T-helper 1 cell (primary cell): Measurements from ENCODE around the gene RPH3AL.
"Not testable (repeated sequence)": the region's sequence is repeated elsewhere in the genome, so short reads cannot be mapped to it uniquely, and the experiment has no call there.

Experiments
- DNase-seq, 5 donors: peaks; one replicate each; pipeline ENCODE4 v3.0.0-alpha.2; 2012 to 2020

The RPH3AL gene

GRCh38 chr17:219696-220095 lies 132.9 kb downstream of the RPH3AL start:
- DNase-seq: no peak

- no peak for DNase-seq
Observed at GRCh38 chr17:218432-219110, 134.0 kb downstream of the RPH3AL start.

DNA sequence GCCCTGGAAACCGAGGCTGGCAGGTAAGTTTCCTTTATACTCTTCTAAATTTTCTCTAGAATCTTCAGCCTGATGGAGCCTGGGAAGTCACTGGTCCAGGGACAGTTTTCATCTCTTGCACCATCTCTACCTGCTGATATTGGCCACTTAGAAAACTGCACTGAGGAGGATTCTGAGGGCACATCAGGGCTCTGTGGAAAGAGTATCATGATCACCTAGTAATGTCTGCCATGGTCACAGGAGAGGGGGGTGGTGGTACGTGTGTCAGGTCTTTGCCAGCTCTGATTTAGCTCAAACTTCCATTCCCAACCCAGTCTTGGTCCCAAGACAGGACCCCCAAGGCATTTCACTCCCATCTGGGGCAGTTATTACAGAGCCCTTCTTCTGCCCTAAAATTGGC lies 136.0 kb downstream of the RPH3AL start:
- no peak for DNase-seq

- not testable (repeated sequence) for DNase-seq
Observed at GRCh38 chr17:215563-216478, 136.8 kb downstream of the RPH3AL start.

GRCh38 chr17:214881-215331 lies 137.7 kb downstream of the RPH3AL start:
- no peak for DNase-seq

- DNase-seq: no peak
Observed at GRCh38 chr17:213286-214105, 139.1 kb downstream of the RPH3AL start.

GRCh38 chr17:210402-210801 lies 142.2 kb downstream of the RPH3AL start:
- DNase-seq: no peak

DNA sequence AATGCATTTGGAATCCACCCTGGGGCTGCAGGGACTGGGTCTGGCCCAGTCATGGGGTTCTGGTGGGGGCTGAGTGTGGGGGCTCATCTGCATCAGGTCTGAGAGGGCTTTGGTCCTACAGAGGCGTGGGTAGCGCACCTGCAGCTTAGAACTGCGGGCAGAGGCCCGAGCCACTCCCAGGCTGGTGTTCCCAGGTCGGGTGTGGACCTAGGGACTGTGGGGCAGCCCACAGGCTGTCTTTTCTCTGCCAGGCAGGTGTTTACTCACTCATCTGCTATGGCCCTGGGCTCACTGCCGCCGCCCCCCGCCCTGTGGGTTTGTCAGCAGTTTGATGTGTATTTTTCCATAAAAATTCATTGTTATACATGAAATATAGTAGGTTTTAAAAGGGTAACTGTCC lies 144.2 kb downstream of the RPH3AL start:
- DNase-seq: no peak

DNA sequence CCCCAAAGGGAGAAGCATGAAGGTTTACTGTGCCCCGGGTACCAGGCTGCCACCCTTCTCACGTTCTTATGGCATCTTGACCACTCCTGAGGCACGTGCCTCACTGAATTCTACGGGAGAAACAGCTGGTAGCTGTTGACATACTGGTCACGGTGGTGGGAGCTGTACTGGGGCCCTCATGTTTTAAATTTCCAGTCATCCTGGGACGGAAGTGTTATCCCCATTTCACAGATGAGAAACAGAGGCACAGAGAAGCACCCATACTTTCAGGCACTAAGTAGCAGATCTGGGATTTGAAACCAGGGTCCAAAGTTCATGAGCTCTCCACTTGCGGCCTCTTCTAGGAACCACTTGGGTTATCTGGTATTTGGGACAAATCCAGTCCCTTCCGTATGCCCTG lies 144.8 kb downstream of the RPH3AL start:
- no peak for DNase-seq

DNA sequence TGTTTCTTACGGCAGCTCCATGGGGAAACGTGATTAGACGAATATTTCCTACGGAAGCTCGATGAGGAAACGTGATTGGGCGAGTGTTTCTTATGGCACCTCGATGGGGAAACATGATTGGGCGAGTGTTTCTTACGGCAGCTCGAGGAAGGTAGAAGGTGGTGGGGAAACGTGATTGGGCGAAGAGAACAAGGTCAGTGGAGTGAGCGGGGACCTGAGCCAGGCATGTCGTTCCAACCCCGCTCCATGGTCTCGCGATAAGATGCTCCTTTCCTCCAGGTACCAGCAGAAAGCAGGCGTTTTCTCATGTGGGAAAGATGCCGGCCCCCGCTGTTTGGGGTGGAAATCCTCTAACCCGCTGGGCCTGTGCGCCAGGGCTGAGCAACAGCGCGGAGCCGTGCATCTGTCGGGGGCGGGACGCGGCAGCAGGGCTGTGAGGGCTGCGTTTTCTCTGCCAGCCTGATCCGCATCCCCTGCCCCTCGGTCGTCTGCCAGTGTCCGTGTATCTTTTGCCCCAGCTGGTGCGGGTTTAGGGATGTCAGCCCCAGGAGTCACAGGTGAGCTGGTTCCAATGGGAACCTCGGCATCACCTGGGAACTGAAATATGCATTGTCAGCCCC lies 145.6 kb downstream of the RPH3AL start:
- DNase-seq: no peak

DNA sequence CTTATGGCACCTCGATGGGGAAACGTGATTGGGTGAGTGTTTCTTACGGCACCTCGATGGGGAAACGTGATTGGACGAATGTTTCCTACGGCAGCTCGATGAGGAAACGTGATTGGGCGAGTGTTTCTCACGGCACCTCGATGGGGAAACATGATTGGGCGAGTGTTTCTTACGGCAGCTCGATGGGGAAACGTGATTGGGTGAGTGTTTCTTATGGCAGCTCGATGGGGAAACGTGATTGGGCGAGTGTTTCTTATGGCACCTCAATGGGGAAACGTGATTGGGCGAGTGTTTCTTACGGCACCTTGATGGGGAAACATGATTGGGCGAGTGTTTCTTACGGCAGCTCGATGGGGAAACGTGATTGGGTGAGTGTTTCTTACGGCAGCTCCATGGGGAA lies 146.1 kb downstream of the RPH3AL start:
- not testable (repeated sequence) for DNase-seq

DNA sequence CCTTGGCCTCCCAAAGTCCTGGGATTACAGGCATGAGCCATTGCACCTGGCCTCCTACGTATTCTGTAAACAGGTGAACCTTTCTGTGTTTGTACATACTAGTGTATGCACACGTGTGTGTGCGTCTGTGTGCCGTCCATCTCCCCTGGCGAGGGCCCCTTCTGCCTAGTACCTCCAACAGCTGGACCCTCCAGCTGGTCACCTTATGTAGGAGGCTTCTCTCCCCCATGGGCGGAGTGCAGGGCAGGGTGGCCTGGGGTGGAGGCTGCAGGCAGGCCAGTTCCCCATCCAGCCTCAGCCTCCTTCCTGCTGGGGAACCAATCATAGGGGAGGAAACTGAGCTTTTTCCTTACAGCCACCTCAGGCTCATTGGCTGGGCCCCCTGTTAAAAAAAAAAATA lies 146.8 kb downstream of the RPH3AL start:
- DNase-seq: no peak

GRCh38 chr17:205148-205669 lies 147.4 kb downstream of the RPH3AL start:
- DNase-seq: no peak

DNA sequence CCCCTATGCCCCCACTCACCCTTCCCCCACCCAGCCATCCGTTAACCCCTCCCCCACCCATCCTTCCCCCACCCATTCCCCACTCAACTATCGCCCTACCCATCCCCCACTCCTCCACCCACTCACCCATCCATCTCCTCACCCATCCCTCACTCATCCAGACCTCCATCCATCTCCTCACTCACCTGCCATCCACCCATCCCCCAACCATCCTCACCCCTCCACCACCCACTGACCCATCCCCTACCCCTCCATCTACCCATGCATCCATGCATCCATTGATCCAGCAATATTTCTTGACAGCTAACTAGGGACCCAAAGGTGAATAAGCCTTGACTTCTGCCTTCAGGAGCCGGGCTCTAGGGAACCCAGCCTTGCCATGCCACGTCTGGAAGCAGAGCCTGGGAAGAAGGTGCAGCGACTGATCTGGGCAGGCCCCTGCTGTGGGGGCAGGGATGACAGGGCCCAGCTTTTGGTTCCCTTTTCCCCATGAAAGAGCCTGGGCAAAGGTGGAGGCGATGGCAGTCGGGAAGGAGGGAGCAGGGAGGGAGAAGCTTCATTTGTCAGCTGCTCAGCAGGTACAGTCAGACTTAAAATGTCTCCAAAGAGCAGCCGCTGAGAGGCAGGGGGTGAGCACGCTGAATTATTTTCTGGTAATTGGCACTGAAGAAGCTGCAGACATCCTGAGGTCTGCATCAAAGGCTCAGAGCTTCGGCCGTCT lies 148.0 kb downstream of the RPH3AL start:
- no peak for DNase-seq

- DNase-seq: no peak
Observed at GRCh38 chr17:202501-202951, 150.1 kb downstream of the RPH3AL start.

DNA sequence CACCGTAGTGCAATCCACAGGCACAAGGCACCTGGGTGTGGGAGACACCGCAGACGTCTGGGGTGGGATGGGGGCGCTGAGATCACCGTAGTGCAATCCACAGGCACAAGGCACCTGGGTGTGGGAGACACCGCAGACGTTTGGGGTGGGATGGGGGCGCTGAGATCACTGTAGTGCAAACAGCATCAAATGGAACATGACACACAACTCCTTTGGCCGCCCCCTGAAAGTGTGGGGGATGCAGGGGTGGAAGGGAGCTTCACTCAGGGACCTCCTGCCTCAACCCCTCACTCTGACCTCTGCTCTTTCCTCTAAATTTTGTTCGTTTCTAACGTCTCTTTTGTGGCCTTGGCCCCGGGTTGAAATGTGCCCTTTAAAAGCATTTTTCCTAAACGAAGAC lies 150.9 kb downstream of the RPH3AL start:
- DNase-seq: not testable (repeated sequence)

DNA sequence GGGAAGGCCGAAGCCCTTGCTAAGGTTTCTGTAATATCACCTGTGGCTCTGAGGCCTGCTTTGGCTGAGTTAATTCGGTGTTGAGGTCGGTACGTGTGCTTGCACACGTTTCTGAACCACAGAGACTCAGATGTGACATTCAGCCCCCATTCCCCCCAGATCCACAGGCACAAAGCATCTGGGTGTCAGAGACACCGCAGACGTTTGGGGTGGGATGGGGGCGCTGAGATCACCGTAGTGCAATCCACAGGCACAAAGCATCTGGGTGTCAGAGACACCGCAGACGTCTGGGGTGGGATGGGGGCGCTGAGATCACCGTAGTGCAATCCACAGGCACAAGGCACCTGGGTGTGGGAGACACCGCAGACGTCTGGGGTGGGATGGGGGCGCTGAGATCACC lies 151.3 kb downstream of the RPH3AL start:
- not testable (repeated sequence) for DNase-seq

DNA sequence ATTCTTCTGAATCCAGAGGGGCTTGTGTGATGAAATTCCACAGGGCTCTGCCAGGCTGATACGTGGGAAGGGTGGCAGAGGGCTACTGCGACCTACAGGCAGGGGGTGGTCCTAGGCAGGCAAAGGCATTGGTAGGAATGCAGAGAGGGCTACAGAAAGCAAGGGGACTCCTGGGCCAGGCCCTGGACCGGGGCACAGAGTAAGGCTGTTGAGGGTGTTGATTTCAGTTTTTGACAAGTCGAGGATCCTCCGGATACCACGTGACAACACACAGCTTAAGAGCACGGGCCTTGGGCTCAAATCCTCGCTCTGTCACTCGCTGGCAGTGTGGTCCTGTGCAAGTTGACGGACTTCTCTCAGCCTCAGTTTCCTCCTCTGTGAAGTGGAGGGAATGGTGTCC lies 152.0 kb downstream of the RPH3AL start:
- no peak for DNase-seq

DNA sequence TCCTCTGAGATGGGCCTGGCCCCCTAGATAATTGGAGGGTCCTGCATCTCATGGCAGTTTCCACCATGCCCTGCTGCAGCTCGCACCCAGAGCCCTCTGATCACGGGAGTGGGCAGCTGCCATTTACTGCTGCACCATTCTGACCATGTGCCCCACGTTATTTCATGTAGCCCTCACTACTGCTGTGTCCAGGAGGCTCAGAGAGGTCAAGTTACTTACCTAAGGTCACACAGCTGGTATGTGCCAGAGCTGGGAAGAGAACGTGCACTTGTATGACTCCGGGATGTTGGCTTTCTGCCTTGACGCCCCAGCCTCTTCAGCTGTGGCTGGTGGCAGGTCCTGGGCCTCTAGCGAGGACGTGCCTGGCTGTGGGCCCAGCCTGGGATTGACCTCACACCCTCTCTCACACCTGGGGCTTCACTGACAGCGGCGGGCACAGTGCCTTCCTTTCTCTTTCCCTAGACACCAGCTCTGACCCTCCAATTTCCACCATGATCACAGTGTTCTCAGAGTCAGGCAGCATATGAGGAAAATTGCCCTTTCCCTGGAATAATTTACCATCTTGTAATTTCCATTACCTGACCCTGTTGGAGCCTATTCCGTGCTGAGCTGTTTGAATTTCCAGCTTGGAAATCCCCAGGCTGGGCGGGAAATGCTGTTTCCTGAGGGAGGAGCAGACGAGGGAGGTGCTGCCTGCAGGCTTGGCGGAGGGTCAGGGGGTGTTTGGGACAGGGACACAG lies 152.6 kb downstream of the RPH3AL start:
- DNase-seq: no peak

DNA sequence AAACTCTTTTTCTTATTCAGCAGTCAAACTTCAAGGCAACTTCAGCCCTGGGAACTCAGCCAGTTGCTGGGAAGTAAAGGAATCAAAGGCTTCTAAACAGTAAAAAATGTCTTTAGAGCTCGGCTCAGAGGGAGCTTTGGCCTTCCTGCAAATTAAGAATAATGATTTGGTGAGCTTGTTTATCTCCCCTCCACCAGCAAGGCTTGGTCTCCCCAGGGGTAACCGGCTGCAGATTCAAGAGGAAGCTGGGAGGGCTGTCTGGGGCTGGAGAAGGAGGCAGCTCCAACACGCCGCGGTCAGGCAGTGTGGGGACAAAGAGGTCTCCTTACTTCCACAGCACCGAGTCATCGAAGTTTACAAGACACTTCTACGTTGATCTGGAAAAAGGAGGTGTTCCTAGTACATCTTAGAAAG lies 153.4 kb downstream of the RPH3AL start:
- no peak for DNase-seq

- not testable (repeated sequence) for DNase-seq
Observed at GRCh38 chr17:198225-198624, 154.4 kb downstream of the RPH3AL start.
